Body of pancreas (tissue), 4 donors: ENCODE measurements around the gene MEF2B.

Experiments
- POLR2A ChIP-seq, 3 donors: fragments of 450-650 bp; IDR thresholded peaks; one replicate each; pipeline ENCODE4 v1.6.1; 2016; ENCODE audit warnings: antibody characterized with exemption in 3 of 3, mild to moderate bottlenecking in 2 of 3
- TF ChIP-seq, protein P1 (sequence below), 7 experiments: fragments of 450-650 bp in 4 of 7; fragments of 200-600 bp in 3 of 7; sonication (generic) in 3 of 7; IDR thresholded peaks; one replicate each; pipeline ENCODE4 v1.5.1; 2016 to 2019; ENCODE audit warnings: antibody characterized with exemption in 7 of 7

- TF ChIP-seq, protein P1, sequence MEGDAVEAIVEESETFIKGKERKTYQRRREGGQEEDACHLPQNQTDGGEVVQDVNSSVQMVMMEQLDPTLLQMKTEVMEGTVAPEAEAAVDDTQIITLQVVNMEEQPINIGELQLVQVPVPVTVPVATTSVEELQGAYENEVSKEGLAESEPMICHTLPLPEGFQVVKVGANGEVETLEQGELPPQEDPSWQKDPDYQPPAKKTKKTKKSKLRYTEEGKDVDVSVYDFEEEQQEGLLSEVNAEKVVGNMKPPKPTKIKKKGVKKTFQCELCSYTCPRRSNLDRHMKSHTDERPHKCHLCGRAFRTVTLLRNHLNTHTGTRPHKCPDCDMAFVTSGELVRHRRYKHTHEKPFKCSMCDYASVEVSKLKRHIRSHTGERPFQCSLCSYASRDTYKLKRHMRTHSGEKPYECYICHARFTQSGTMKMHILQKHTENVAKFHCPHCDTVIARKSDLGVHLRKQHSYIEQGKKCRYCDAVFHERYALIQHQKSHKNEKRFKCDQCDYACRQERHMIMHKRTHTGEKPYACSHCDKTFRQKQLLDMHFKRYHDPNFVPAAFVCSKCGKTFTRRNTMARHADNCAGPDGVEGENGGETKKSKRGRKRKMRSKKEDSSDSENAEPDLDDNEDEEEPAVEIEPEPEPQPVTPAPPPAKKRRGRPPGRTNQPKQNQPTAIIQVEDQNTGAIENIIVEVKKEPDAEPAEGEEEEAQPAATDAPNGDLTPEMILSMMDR (IDR thresholded peaks at IDR 0.05) = no peak
- no peak for TF ChIP-seq POLR2A (IDR thresholded peaks at IDR 0.05)
Measured at GRCh38 chr19:19170873-19171672, 1.0 kb upstream of the MEF2B start.
